Muscle of leg (tissue), 16 donors: ENCODE data around the gene WASF1. TPM values are rescaled to one million over a fixed set of nuclear protein-coding genes. Genes with fewer than 3 reads are reported as not detected.
A peak's percentile ranks its signal among the peaks of the same experiment; 100 is the strongest.

Experiments
- DNase-seq: peaks from one replicate; pipeline ENCODE4 v3.0.0; 2013
- H3K27ac ChIP-seq: one replicate; pipeline ENCODE4 v1.5.1; 2013; ENCODE audit warnings: mild to moderate bottlenecking, low read length, control low read depth
- H3K27me3 ChIP-seq: one replicate; pipeline ENCODE4 v1.6.1; 2013; ENCODE audit warnings: low read length; ENCODE audit not compliant: control insufficient read depth, insufficient read depth
- H3K36me3 ChIP-seq: one replicate; pipeline ENCODE4 v1.6.1; 2013; ENCODE audit warnings: low read length; ENCODE audit not compliant: control insufficient read depth, insufficient read depth
- H3K4me1 ChIP-seq: one replicate; pipeline ENCODE4 v1.6.1; 2013; ENCODE audit warnings: low read length; ENCODE audit not compliant: control insufficient read depth, insufficient read depth
- H3K4me3 ChIP-seq: one replicate; pipeline ENCODE4 v1.5.1; 2013; ENCODE audit warnings: low read length, control low read depth
- H3K9me3 ChIP-seq: replicated peaks from 2 replicates; pipeline ENCODE4 v1.6.1; 2013; ENCODE audit warnings: low read depth, low read length; ENCODE audit not compliant: control insufficient read depth
- WGBS: methylation state at CpG from one replicate; pipeline ENCODE4 v1.1.5; 2013; ENCODE audit warnings: missing lambda C conversion rate; ENCODE audit not compliant: insufficient coverage; 5-methylcytosine and 5-hydroxymethylcytosine counted together
- long read RNA-seq, 11 donors: transcript quantifications; one replicate each; lab custom pipeline, GENCODE V29; 2026
- polyA plus RNA-seq, 8 donors: library from polyadenylated mRNA; unstranded; fragments of 120-200 nt; gene quantifications; one replicate each; pipeline versions ENCODE4 v1.2.1 to v1.2.3, GENCODE V29; 2013; ENCODE audit warnings: inconsistent platforms in 1 of 8, low replicate concordance in 1 of 8; ENCODE audit not compliant: insufficient read length in 8 of 8, insufficient read depth in 1 of 8
- total RNA-seq: library from RNA; stranded (reverse); fragments of 120-200 nt; gene quantifications from one replicate; pipeline ENCODE4 v1.2.4, GENCODE V29; 2013

Gene WASF1
- total RNA-seq (3.6 TPM), polyA plus RNA-seq (10 to 100 TPM in 4 of 8 donors, 1 to 10 TPM in 4; 6.4 to 15.5 (median 10.1) TPM)
- long read RNA-seq, donor 1, partial matches to known transcripts = 0 of 2 reads
- long read RNA-seq, donor 1, other reads (novel, unspliced or antisense) = 0 of 2 reads
- long read RNA-seq, donor 2 = 0 reads
- long read RNA-seq, donor 3, partial matches to known transcripts = 40 of 44 reads
- long read RNA-seq, donor 3, other reads (novel, unspliced or antisense) = 0 of 44 reads
- long read RNA-seq, donor 4 = 0 reads
- long read RNA-seq, donor 5, partial matches to known transcripts = 8 of 13 reads
- long read RNA-seq, donor 5, other reads (novel, unspliced or antisense) = 0 of 13 reads
- long read RNA-seq, donor 6, partial matches to known transcripts = 0 of 2 reads
- long read RNA-seq, donor 6, other reads (novel, unspliced or antisense) = 0 of 2 reads
- long read RNA-seq, donor 7, partial matches to known transcripts = 0 of 3 reads
- long read RNA-seq, donor 7, other reads (novel, unspliced or antisense) = 0 of 3 reads
- long read RNA-seq, donor 8 = 0 reads
- long read RNA-seq, donor 9, partial matches to known transcripts = 0 of 1 reads
- long read RNA-seq, donor 9, other reads (novel, unspliced or antisense) = 0 of 1 reads
- long read RNA-seq, donor 10, partial matches to known transcripts = 0 of 4 reads
- long read RNA-seq, donor 10, other reads (novel, unspliced or antisense) = 0 of 4 reads
- long read RNA-seq, donor 11 = 0 reads

DNA sequence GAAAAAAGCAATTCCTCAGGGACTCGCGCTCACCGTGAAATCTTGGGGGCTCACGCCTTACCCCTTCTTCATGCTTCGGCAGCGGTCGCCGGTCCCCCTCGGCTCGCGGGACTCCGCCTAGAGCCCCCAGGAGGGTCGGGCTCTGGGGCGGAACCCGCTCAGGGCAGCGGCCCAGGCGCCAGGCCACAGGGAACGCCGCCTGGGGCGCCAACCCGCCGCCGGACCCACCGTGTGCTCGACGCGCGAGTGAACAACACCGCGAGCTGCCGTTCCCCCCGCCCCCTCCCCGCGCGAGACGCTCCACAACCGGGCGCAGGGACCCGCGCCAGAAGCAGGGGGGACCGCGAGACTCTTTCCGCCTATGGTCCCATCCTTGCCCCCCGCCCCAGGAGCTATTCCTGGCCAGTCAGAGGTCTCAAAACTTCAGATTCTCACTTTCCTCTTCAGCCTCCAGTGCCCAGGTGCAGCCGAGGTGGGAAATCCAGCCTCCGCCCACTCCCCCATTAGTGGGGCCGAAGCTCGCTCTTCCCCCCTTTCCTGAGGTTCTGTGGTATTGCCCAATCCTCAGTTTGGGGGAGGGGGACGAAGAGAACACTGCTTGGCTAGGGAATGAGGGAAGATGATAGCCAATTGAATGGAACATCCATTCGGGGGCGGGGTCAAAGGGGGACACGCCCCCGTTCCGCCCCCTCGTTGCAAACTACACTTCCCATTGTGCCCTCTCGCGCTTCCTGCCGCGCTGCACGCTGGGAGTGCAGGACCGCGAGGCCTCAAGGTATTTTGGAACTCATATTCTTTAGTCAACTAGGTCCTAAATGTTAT, at the start of gene WASF1:
Gene WASF1, minus strand, starts transcription at position 265 of the 822 bp plus-strand sequence. CDS start 52,069 bp downstream, outside the sequence.
- H3K9me3 ChIP-seq = no peaks in the 10 kb centered on the region
- H3K27ac ChIP-seq = peak within 1 kb of the TSS; percentile 81
- H3K4me1 ChIP-seq = peaks cover 9% of the 10 kb centered on the region
- no peaks in the 10 kb centered on the region for H3K27me3 ChIP-seq
- peak within 1 kb of the TSS; percentile 86 for H3K4me3 ChIP-seq
- peaks cover 4% of the 10 kb centered on the region for H3K36me3 ChIP-seq
- peak; percentile 99 for DNase-seq
- WGBS = under 1% methylated on average over 54 of the region's 62 CpGs

GRCh38 chr6:110226261-110226660, 46.8 kb upstream of the WASF1 start:
- Histone ChIP-seq H3K4me1 (no peaks in the 10 kb centered on the region), H3K9me3 (no peaks in the 10 kb centered on the region), H3K36me3 (peaks cover 12% of the 10 kb centered on the region), H3K27ac (no peak overlapping the region), H3K27me3 (no peaks in the 10 kb centered on the region), H3K4me3 (no peak overlapping the region)
- WGBS = 88% methylated on average over 1 of the region's 1 CpG
- DNase-seq = no peak

DNA sequence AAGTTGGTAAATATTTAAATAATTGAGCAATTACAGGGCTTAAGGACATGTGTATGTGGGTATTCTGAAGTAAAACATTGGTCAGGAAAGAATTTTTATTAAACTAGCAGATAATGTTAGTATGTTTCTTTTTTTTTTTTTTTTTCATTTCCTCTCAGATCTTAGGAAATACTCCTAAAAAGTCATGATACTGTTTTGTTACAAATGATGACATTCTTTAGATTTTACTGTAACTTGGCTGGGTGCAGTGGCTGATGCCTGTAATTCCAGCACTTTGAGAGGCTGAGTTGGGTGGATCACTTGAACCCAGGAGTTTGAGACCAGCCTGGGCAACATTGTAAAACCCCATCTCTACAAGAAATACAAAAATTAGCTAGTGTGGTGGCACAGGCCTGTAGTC, 42.3 kb upstream of the WASF1 start:
- Histone ChIP-seq H3K4me1 (no peaks in the 10 kb centered on the region), H3K27me3 (no peaks in the 10 kb centered on the region), H3K4me3 (no peak overlapping the region), H3K36me3 (peaks cover 21% of the 10 kb centered on the region), H3K9me3 (no peaks in the 10 kb centered on the region), H3K27ac (no peak overlapping the region)
- no peak for DNase-seq

DNA sequence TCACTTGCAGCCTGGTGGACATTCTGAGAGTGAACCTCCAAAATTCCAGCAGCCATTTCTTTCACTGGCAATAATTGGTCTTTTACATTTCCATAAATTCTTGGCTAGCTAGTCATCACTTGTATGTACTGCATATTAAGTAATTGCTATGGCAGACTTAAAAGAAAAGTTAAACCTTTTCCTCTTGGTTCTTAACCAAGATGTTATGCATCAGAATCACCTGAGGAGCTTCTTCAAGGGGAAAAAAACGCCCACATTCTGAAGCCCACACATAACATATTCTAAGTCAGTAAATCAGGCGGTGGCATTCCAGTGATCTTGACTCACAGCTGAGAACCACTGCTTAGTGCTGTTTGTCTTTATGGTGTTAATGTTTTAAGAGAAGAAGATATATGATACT, 37.8 kb upstream of the WASF1 start:
- H3K4me1 ChIP-seq = no peaks in the 10 kb centered on the region
- peaks cover 40% of the 10 kb centered on the region for H3K36me3 ChIP-seq
- no CpG with 5 or more reads among the region's 2 CpGs for WGBS
- no peaks in the 10 kb centered on the region for H3K9me3 ChIP-seq
- no peak for DNase-seq
- no peak overlapping the region for H3K27ac ChIP-seq
- H3K27me3 ChIP-seq = no peaks in the 10 kb centered on the region
- no peak overlapping the region for H3K4me3 ChIP-seq

DNA sequence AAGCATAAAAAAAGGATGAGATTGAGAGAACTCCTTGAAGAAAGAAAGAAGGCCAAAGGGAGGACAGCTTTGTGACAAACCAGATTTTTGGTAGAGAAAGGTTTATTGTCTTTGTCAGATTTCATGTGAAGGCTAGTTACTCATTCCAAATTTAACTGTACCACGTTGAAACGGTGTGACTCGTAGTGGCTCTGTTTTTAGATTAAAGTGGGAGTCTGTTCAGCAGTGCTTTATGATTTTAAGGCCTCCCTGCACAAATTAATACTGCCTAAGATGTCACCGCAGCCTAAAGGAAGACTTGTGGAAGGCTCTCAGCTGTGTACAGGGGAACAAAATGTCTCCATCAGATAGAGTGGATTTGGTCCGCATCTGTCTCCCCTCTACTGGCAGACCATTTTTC, 36.7 kb upstream of the WASF1 start:
- H3K4me3 ChIP-seq = no peak overlapping the region
- no peak for DNase-seq
- no CpG with 5 or more reads among the region's 5 CpGs for WGBS
- peaks cover 43% of the 10 kb centered on the region for H3K36me3 ChIP-seq
- no peaks in the 10 kb centered on the region for H3K27me3 ChIP-seq
- H3K27ac ChIP-seq = no peak overlapping the region
- no peaks in the 10 kb centered on the region for H3K4me1 ChIP-seq
- H3K9me3 ChIP-seq = no peaks in the 10 kb centered on the region

DNA sequence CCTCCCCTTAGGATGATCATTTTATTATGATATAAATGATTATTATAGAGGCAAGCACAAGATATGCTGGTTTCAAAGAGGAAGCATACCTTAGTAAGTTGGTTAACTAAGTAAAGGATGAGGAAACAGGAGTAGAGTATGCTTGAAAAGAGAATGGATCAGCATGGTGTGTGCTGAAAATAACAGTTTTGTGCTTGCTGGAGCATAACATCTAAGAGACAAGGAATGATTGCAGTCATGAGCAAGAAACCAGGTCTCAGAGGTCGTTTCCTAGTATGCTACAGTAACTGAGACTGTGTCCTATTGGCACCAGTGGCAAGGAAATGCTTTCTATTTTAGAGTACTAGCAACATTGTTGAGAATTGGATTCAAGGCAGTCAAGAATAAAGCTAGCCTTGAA, 34.9 kb upstream of the WASF1 start:
- no peak overlapping the region for H3K4me3 ChIP-seq
- DNase-seq = no peak
- WGBS = 53% methylated on average over 1 of the region's 1 CpG
- H3K27me3 ChIP-seq = no peaks in the 10 kb centered on the region
- no peak overlapping the region for H3K27ac ChIP-seq
- H3K9me3 ChIP-seq = no peaks in the 10 kb centered on the region
- H3K36me3 ChIP-seq = peaks cover 40% of the 10 kb centered on the region
- H3K4me1 ChIP-seq = no peaks in the 10 kb centered on the region

GRCh38 chr6:110211753-110212152, 32.3 kb upstream of the WASF1 start:
- no CpG with 5 or more reads among the region's 1 CpG for WGBS
- H3K27me3 ChIP-seq = no peaks in the 10 kb centered on the region
- H3K4me1 ChIP-seq = no peaks in the 10 kb centered on the region
- H3K36me3 ChIP-seq = peaks cover 28% of the 10 kb centered on the region
- H3K27ac ChIP-seq = no peak overlapping the region
- DNase-seq = no peak
- no peaks in the 10 kb centered on the region for H3K9me3 ChIP-seq
- H3K4me3 ChIP-seq = no peak overlapping the region

DNA sequence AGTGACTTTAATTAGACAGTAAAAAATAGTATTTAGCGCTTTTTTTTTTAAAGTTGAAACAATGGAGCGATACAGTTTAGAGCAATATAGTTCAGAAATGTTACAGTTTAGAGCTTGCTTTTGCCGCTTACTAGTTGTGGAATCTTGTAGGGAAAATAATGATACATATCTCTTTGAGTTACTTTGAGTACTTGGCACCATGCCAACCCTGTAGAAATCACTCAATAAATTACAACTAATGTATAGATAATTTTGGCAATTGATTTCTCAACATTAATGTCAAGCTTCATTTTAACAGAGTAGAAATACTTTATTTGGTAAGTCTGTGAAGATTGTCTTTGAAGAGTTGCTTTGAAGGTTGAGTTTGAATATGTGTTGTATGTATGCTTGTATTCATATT, 28.2 kb upstream of the WASF1 start:
- Histone ChIP-seq H3K27me3 (no peaks in the 10 kb centered on the region), H3K27ac (no peak overlapping the region), H3K4me1 (no peaks in the 10 kb centered on the region), H3K36me3 (peaks cover 5% of the 10 kb centered on the region), H3K4me3 (no peak overlapping the region), H3K9me3 (no peaks in the 10 kb centered on the region)
- DNase-seq = no peak
- no CpG with 5 or more reads among the region's 3 CpGs for WGBS

- Histone ChIP-seq H3K9me3 (no peaks in the 10 kb centered on the region), H3K27ac (no peak overlapping the region), H3K4me3 (no peak overlapping the region), H3K4me1 (no peaks in the 10 kb centered on the region), H3K36me3 (no peaks in the 10 kb centered on the region), H3K27me3 (no peaks in the 10 kb centered on the region)
- no peak for DNase-seq
- WGBS = 89% methylated on average over 1 of the region's 3 CpGs
Observed at GRCh38 chr6:110201151-110201884, 21.8 kb upstream of the WASF1 start.
